ENCODE measurements around the gene SERPINA6.
"Not testable (repeated sequence)": the region's sequence is repeated elsewhere in the genome, so short reads cannot be mapped to it uniquely, and the experiment has no call there.

SERPINA6 gene

GRCh38 chr14:94354190-94354589 is 31.1 kb upstream of the SERPINA6 start:
- DNase-seq, result not testable (repeated sequence)

DNA sequence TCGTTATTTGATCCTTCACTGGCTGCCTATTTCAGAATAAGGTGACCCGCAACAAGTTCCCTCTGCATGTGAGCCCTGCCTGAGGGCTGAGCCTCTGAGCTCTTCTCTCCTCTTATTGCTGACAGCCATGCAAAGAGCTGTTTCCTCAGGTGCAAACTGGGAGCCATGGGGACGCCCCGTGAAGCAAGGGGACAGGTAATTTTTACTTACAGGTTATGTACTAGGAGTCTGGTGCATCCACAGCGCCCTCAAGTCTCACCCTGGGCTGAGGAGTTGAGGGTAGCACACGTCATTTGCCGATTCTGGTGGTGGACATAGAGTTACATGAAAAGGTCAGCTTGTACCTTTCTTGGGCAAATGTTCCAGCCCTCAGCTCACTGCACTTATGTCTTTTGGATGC is 26.1 kb upstream of the SERPINA6 start:
- DNase-seq, result no peak

DNA sequence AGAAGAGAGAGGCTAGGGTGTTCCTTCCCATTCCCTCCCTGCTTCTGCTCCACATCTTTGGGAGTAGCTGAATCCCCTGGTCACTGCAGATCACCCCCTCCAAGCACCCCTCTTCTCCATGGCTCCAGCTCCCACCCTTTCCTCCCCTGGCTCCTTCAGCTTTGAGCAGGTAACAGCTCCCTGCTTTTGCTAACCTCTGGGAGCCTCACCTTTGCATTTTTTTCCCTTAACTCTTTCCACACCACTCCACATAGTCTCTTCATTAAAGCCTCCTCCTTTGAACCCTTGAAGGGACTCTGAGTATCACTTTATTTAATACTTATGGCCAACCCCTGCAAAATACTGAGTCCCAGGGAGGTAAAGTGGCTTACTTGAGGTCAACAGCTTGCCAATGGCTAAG is 25.7 kb upstream of the SERPINA6 start:
- DNase-seq, result no peak

- DNase-seq, result no peak
Observed at GRCh38 chr14:94346841-94347240, 23.7 kb upstream of the SERPINA6 start.

- DNase-seq, result not testable (repeated sequence)
Observed at GRCh38 chr14:94346065-94346786, 23.1 kb upstream of the SERPINA6 start.

DNA sequence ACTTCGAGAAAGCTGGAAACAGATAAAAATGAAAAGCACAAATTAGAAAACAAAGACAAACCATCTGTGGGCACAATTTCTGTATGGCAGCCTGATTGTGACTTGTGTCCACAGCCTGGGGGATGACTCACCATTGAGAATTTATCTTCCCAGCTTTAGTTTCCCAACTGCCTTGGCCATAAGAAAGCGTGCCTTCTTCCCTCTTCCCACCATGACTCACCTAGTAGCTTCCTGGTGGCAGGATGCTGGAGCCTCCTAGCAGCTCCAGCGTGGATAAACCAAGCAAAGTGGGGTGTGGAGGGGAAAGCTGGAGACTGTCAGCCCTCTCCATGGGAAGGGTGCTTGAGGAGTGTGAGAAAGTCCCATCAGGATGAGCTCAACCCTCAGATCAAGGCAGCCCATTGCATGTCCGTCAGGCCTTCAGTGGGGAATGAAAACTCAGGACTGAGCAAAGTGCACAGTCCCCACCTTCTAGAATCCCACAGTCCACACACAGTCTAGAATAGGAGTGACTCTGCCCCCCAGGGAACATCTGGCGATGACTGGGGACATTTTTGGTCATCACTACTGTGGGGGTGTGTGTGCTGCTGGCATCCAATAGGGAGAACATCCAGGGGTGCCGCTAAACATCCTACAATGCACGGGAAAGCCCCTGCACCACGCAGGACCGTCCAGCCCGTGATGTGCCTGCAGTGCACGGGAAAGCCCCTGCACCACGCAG is 22.4 kb upstream of the SERPINA6 start:
- DNase-seq, result no peak

GRCh38 chr14:94344389-94344788 is 21.3 kb upstream of the SERPINA6 start:
- DNase-seq, result no peak

- DNase-seq, result no peak
Observed at GRCh38 chr14:94343238-94344005, 20.3 kb upstream of the SERPINA6 start.

DNA sequence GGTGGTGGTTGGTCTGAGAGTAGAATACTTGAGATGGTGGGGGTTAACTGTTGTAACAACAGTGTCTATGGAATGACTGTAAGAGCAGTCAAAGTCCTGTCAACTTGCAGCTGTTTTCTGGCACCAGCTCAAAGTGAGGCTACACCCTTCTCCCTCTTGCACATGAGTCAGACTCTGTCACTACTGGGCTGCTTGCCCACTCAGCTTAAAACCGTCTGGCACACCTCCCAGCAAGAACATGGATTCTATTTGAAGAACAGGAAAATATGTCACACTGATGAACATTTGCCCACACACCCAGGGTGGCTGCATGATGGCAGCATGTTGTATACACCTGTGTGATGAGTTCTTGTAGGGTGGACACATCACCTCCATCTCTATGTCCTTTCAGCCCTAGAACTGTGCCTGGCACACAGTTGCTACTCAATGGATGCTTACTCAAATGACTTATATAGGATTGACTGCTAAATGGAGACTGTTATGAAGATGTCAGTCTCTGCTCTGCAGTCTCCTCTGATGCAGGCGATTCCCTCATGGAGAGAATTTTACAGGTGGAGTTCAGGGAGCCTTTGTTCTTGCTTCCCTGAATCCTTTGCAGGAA is 19.3 kb upstream of the SERPINA6 start:
- DNase-seq, result peak; percentile 88

DNA sequence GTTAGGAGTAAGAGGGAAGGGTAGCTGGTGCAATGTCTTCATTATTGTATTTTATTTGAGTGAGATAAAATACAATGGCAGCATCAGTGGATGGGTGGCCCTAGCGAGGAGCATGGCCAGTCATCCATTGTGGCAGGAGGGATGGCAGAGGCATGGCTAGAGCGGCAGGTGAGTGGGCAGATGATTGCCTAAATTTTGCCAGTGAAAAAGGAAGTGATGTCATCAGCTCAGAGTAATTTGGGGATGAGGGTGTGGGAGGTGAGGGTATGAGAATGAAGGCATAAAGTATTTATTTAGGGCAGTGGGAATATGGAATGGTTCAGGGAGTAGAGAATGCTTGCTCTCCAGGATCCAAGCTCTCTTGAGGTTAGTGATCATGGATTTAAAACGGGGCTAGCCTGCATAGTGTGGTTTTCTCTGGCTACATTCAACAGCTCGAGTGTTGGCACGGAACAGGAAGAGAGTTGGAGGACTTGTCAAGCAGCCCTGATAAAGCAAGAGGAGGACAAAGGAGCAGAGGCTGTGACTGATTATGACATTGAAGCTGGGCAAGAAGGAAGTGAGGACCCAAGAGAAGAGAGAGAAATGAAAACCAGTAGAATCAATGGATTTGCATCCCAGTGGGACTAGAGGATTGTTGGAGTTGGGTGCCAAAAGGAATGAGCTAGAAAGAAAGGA is 18.7 kb upstream of the SERPINA6 start:
- no peak for DNase-seq

- no peak for DNase-seq
Observed at GRCh38 chr14:94340533-94340932, 17.4 kb upstream of the SERPINA6 start.

GRCh38 chr14:94338023-94338422 is 14.9 kb upstream of the SERPINA6 start:
- DNase-seq, result no peak

DNA sequence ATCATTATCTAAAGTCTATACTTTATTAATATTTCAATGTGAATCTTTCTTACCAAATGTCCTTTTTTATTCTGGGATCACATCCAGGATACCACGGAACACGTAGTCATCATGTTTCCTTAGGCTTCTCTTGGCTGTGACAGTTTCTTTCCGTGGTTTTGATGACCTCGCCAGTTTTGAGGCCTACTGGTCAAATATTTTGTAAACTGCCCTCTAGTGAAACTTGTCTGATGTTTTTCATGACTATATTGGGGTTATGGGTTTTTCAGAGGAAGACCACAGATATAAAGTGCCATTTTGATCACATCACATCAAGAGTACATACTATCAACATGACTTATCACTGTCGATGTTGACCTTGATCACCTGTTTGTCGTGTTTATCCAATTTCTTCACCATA is 14.1 kb upstream of the SERPINA6 start:
- no peak for DNase-seq

GRCh38 chr14:94334872-94335271 is 11.7 kb upstream of the SERPINA6 start:
- DNase-seq, result no peak

- no peak for DNase-seq
Observed at GRCh38 chr14:94332587-94332986, 9.5 kb upstream of the SERPINA6 start.

GRCh38 chr14:94332063-94332583 is 9.0 kb upstream of the SERPINA6 start:
- no peak for DNase-seq

- no peak for DNase-seq
Observed at GRCh38 chr14:94331462-94331861, 8.3 kb upstream of the SERPINA6 start.

- DNase-seq, result no peak
Observed at GRCh38 chr14:94330857-94331256, 7.7 kb upstream of the SERPINA6 start.

- no peak for DNase-seq
Observed at GRCh38 chr14:94330432-94330831, 7.3 kb upstream of the SERPINA6 start.

DNA sequence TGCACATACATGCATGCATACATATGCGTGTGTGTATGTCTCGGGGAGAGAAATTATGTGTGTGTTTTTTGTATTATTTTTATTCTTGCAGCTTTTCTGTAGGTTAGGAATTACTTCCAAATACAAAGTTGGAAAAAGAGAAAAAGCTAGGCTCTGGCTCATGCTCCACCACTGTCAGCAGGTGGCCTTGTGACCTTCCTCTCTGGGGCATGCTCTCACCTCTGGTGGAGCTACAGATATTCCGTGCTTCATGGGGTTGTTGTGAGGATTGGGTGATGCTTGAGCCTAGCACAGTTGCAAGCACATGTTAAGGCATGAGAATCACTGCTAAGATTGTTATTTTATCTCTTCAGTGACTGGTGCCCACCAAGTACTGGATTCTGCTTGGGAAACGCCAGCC is 6.7 kb upstream of the SERPINA6 start:
- no peak for DNase-seq

DNA sequence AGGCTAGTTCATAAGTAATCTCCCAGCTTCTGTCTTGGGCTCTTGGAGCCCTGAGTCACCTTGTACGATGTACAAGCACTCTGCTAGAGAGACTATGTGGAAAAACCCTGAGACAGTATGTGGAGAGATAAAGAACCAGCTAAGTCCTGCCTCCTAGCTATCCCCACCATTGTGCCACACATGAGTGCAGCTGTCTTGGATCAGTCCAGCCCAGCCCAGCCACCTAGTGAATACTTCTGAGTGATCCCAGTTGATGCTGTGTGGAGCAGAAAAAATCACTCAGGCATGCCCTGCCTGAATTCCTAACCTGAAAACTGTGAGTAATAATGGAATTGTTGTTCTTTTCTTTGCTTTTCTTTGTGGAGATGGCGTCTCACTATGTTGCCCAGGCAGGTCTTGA is 5.1 kb upstream of the SERPINA6 start:
- no peak for DNase-seq
